Fibroblast of lung (primary cell): Measurements from ENCODE around the gene EXOC6B. TPM values are rescaled to one million over a fixed set of nuclear protein-coding genes. Genes with fewer than 3 reads are reported as not detected.
"Not testable (repeated sequence)": the region's sequence is repeated elsewhere in the genome, so short reads cannot be mapped to it uniquely, and the experiment has no call there.

ENCODE experiments used
- DNase-seq, 2 donors: peaks; one replicate each; pipeline versions ENCODE4 v3.0.0 to v3.0.0-alpha.2; 2010; ENCODE audit warnings: low read depth in 2 of 2
- H2AFZ ChIP-seq: 2 replicates; pipeline ENCODE4 v1.5.1; 2012; ENCODE audit warnings: low read length, control low read depth, inconsistent platforms
- H3K27ac ChIP-seq: 2 replicates; pipeline ENCODE4 v1.5.1; 2011; ENCODE audit warnings: low read length, control low read depth; ENCODE audit not compliant: insufficient read depth
- H3K27me3 ChIP-seq: 2 replicates; pipeline ENCODE4 v1.5.1; 2011; ENCODE audit warnings: mild to moderate bottlenecking, low read length; ENCODE audit not compliant: control insufficient read depth, insufficient read depth
- H3K36me3 ChIP-seq: 2 replicates; pipeline ENCODE4 v1.5.1; 2011; ENCODE audit warnings: low read length; ENCODE audit not compliant: control insufficient read depth, insufficient read depth
- H3K4me1 ChIP-seq: 2 replicates; pipeline ENCODE4 v1.5.1; 2011; ENCODE audit warnings: low read length; ENCODE audit not compliant: control insufficient read depth, insufficient read depth; ENCODE audit errors: extremely low read depth
- H3K4me2 ChIP-seq: 2 replicates; pipeline ENCODE4 v1.5.1; 2011; ENCODE audit warnings: low read length, control low read depth; ENCODE audit not compliant: insufficient read depth; ENCODE audit errors: extremely low read depth
- H3K4me3 ChIP-seq, 4 experiments: fragments of 200-600 bp in 1 of 4; sonication (generic) in 1 of 4; replicated peaks in 1 of 4; 2 replicates each; pipeline ENCODE4 v1.5.1; 2011 to 2016; ENCODE audit warnings: low read length in 4 of 4, low read depth in 3 of 4, mild to moderate bottlenecking in 3 of 4, control low read depth in 2 of 4, inconsistent platforms in 1 of 4, mixed read lengths in 1 of 4; ENCODE audit not compliant: insufficient read depth in 1 of 4; ENCODE audit errors: control extremely low read depth in 1 of 4
- H3K79me2 ChIP-seq: 2 replicates; pipeline ENCODE4 v1.5.1; 2012; ENCODE audit warnings: mild to moderate bottlenecking, low read length, inconsistent platforms; ENCODE audit not compliant: control insufficient read depth, insufficient read depth
- H3K9ac ChIP-seq: 2 replicates; pipeline ENCODE4 v1.5.1; 2011; ENCODE audit warnings: mild to moderate bottlenecking, low read length, control low read depth; ENCODE audit not compliant: insufficient read depth
- H3K9me3 ChIP-seq: 2 replicates; pipeline ENCODE4 v1.5.1; 2012; ENCODE audit warnings: low read depth, low read length; ENCODE audit not compliant: control insufficient read depth, insufficient read depth
- H4K20me1 ChIP-seq: 2 replicates; pipeline ENCODE4 v1.5.1; 2011; ENCODE audit warnings: low read length; ENCODE audit not compliant: control insufficient read depth, insufficient read depth; ENCODE audit errors: extremely low read depth
- EZH2 ChIP-seq: IDR thresholded peaks from 2 replicates; pipeline ENCODE4 v1.5.1; 2012; ENCODE audit warnings: low read length, control low read depth, mild to moderate bottlenecking; ENCODE audit errors: missing control alignments
- polyA plus RNA-seq, 2 donors: library from polyadenylated mRNA; depleted of rRNA in 1 of 2; stranded (reverse) in 1 of 2; unstranded in 1 of 2; fragments of >200 nt; gene quantifications; 2 replicates each; pipeline ENCODE4 v1.2.1, GENCODE V29; 2011 to 2012; ENCODE audit warnings: missing spikeins in 1 of 2
- total RNA-seq: library from RNA; depleted of rRNA; stranded (reverse); fragments of >200 nt; gene quantifications from 2 replicates; pipeline ENCODE4 v1.2.1, GENCODE V29; 2014
- TF ChIP-seq, protein P1 (sequence below), 2 donors: IDR thresholded peaks in 1 of 2; conservative IDR thresholded peaks in 1 of 2; 1 replicate in 1 of 2; 2 replicates in 1 of 2; pipeline ENCODE4 v1.5.1; 2011 to 2012; ENCODE audit warnings: low read length in 2 of 2, control low read depth in 1 of 2, inconsistent platforms in 1 of 2, low read depth in 1 of 2, mild to moderate bottlenecking in 1 of 2

Gene EXOC6B
- total and polyA plus RNA-seq, 2 donors (not counting 1 experiment from before 2014, with no cell fraction given), result 26.3 to 36.5 TPM

DNA sequence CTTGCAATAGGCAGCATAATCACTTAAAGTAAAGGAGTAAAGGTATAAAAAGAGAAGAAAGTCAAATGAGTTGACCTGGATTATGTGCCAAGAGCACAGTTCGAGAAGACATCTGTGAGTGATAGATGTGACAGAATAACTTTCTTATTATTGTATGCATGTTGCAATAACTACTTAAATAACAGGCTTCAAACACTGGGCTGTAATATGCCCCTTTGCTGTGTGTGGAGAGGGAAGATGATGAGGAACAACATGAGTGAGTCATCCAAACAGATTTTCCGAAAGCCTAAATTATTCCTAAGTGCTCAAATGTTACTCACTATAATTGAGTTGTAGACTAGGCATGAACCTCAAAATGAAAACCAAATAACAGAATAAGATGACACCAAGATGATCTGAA is 328.1 kb downstream of the EXOC6B start:
- H4K20me1 ChIP-seq, result no peaks in the 10 kb centered on the region

DNA sequence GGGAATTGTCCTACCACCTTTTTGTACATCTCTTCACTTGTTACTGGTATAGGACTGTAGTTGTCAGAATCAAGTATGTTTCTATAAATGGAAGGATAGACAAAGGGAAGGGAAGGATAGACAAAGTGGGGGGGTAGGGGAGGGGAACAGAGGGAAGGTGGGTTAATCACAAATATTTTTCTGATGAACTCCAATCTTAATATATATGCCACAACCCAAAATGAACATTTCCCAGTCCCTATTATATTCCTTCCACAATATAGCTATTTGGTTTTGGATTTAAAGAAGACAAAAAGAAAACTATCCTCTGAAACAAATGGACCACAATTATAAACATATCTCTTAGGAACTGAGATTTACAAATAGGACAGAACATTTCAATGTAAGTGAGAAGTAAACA is 329.4 kb downstream of the EXOC6B start:
- no peak for DNase-seq
- TF ChIP-seq EZH2, result no peak
- TF ChIP-seq, protein P1, sequence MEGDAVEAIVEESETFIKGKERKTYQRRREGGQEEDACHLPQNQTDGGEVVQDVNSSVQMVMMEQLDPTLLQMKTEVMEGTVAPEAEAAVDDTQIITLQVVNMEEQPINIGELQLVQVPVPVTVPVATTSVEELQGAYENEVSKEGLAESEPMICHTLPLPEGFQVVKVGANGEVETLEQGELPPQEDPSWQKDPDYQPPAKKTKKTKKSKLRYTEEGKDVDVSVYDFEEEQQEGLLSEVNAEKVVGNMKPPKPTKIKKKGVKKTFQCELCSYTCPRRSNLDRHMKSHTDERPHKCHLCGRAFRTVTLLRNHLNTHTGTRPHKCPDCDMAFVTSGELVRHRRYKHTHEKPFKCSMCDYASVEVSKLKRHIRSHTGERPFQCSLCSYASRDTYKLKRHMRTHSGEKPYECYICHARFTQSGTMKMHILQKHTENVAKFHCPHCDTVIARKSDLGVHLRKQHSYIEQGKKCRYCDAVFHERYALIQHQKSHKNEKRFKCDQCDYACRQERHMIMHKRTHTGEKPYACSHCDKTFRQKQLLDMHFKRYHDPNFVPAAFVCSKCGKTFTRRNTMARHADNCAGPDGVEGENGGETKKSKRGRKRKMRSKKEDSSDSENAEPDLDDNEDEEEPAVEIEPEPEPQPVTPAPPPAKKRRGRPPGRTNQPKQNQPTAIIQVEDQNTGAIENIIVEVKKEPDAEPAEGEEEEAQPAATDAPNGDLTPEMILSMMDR (conservative IDR thresholded peaks at IDR 0.05 in 1 of 2, IDR thresholded peaks at IDR 0.05 in 1 of 2; ENCODE audit: low read depth in 1 of 2, low read length in 2 of 2), result no peak

More for the DNA sequence above, 328.1 kb downstream of the EXOC6B start:
- TF ChIP-seq, protein P1 (conservative IDR thresholded peaks at IDR 0.05 in 1 of 2, IDR thresholded peaks at IDR 0.05 in 1 of 2; ENCODE audit: low read depth in 1 of 2, low read length in 2 of 2), result no peak
- no peak for TF ChIP-seq EZH2
- no peaks in the 10 kb centered on the region for H3K27me3 ChIP-seq
- no peak overlapping the region for H3K9ac ChIP-seq
- no peaks in the 10 kb centered on the region for H3K9me3 ChIP-seq
- H3K4me3 ChIP-seq, result no peak overlapping the region
- no peak overlapping the region for H2AFZ ChIP-seq
- DNase-seq, result peak; percentile 15 to 55
- H3K27ac ChIP-seq, result no peak overlapping the region
- no peaks in the 10 kb centered on the region for H3K79me2 ChIP-seq
- no peak overlapping the region for H3K4me2 ChIP-seq
- no peaks in the 10 kb centered on the region for H3K4me1 ChIP-seq
- no peaks in the 10 kb centered on the region for H3K36me3 ChIP-seq

DNA sequence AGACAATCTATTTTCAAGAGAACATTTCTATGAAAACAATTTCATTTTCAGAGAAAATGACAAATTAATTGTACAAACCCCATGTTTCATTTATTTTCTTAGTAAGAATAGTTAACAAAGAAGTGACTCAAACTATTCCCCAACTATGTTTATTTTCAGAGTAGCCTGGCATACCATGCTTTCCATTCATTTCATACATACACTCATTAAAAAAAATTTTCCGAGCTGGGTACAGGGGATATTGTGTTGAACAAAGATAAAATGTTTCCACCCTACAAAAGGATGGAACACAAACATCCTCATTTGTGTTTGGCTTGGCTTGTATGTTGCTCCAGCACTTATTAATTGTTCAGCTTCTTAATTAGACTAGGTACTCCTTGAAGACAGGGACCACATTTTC is 331.4 kb downstream of the EXOC6B start:
- Histone ChIP-seq H3K9ac (no peak overlapping the region), H3K9me3 (no peaks in the 10 kb centered on the region), H3K4me1 (no peaks in the 10 kb centered on the region), H4K20me1 (no peaks in the 10 kb centered on the region), H3K4me2 (no peak overlapping the region), H3K36me3 (no peaks in the 10 kb centered on the region), H3K79me2 (no peaks in the 10 kb centered on the region), H2AFZ (no peak overlapping the region), H3K27me3 (no peaks in the 10 kb centered on the region), H3K4me3 (no peak overlapping the region), H3K27ac (no peak overlapping the region)
- TF ChIP-seq EZH2, result no peak
- DNase-seq, result peak; percentile 4 to 34

More for the DNA sequence above, 329.4 kb downstream of the EXOC6B start:
- H3K4me2 ChIP-seq, result no peak overlapping the region
- no peaks in the 10 kb centered on the region for H3K9me3 ChIP-seq
- no peak overlapping the region for H2AFZ ChIP-seq
- no peaks in the 10 kb centered on the region for H3K36me3 ChIP-seq
- no peaks in the 10 kb centered on the region for H3K79me2 ChIP-seq
- no peaks in the 10 kb centered on the region for H4K20me1 ChIP-seq
- H3K4me3 ChIP-seq, result no peak overlapping the region
- no peaks in the 10 kb centered on the region for H3K4me1 ChIP-seq
- no peak overlapping the region for H3K9ac ChIP-seq
- H3K27me3 ChIP-seq, result no peaks in the 10 kb centered on the region
- no peak overlapping the region for H3K27ac ChIP-seq

DNA sequence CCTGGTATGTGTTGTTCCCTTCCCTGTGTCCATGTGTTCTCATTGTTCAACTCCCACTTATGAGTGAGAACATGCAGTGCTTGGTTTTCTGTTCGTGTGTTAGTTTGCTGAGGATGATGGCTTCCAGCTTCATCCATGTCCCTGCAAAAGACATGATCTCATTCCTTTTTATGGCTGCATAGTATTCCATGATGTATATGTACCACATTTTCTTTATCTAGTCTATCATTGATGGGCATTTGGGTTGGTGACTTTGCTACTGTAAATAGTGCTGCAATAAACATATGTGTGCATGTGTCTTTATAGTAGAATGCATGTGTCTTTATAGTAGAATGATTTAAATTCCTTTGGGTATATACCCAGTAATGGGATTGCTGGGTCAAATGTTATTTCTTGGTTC is 341.2 kb downstream of the EXOC6B start:
- not testable (repeated sequence) for H2AFZ ChIP-seq, H3K9ac ChIP-seq, H3K79me2 ChIP-seq, H3K27me3 ChIP-seq, H3K4me2 ChIP-seq, H3K27ac ChIP-seq, H4K20me1 ChIP-seq, H3K9me3 ChIP-seq, H3K4me3 ChIP-seq, H3K4me1 ChIP-seq, DNase-seq, H3K36me3 ChIP-seq
